Ammon's horn (tissue), 1 donor: Measurements from ENCODE around the gene JTB.
"Not testable (repeated sequence)": the region's sequence is repeated elsewhere in the genome, so short reads cannot be mapped to it uniquely, and the experiment has no call there.

Source experiments
- DNase-seq: peaks from one replicate; pipeline ENCODE4 v3.0.0-alpha.2; 2016; ENCODE audit warnings: low spot score

JTB gene

GRCh38 chr1:153977250-153978240 lies at the start of gene JTB:
JTB (minus strand) TSS chr1:153977674; CDS start chr1:153977252, 422 bp downstream.
- DNase-seq = peak; percentile 93

GRCh38 chr1:154019940-154020339 lies 42.5 kb upstream of the JTB start:
- no peak for DNase-seq

- DNase-seq = no peak
These were observed 41.8 kb upstream of the JTB start for GRCh38 chr1:154019269-154019668.

GRCh38 chr1:154014154-154014907 lies 36.9 kb upstream of the JTB start:
- DNase-seq = no peak

- not testable (repeated sequence) for DNase-seq
These were observed 35.1 kb upstream of the JTB start for GRCh38 chr1:154012543-154012942.

GRCh38 chr1:154012129-154012528 lies 34.7 kb upstream of the JTB start:
- no peak for DNase-seq

GRCh38 chr1:154006136-154006535 lies 28.7 kb upstream of the JTB start:
- DNase-seq = no peak

GRCh38 chr1:154000420-154000819 lies 22.9 kb upstream of the JTB start:
- no peak for DNase-seq

- DNase-seq = not testable (repeated sequence)
These were observed 19.4 kb upstream of the JTB start for GRCh38 chr1:153996882-153997281.

- no peak for DNase-seq
These were observed 18.2 kb upstream of the JTB start for GRCh38 chr1:153995640-153996039.

- DNase-seq = no peak
These were observed 17.7 kb upstream of the JTB start for GRCh38 chr1:153995202-153995601.

GRCh38 chr1:153991806-153992205 lies 14.3 kb upstream of the JTB start:
- DNase-seq = no peak

- DNase-seq = no peak
These were observed 13.7 kb upstream of the JTB start for GRCh38 chr1:153991151-153991630.

GRCh38 chr1:153990468-153991150 lies 13.1 kb upstream of the JTB start, which contains the start of gene RPS27:
RPS27 (plus strand) TSS chr1:153990762; CDS start chr1:153990797, 35 bp downstream.
- peak; percentile 99 for DNase-seq

GRCh38 chr1:153987621-153988020 lies 10.1 kb upstream of the JTB start:
- no peak for DNase-seq

- peak; percentile 79 for DNase-seq
These were observed 8.7 kb upstream of the JTB start, which contains the start of gene RAB13 for GRCh38 chr1:153985941-153986761. RAB13 (minus strand) TSS chr1:153986339; CDS start chr1:153986236, 103 bp downstream.

GRCh38 chr1:153985341-153985912 lies 8.0 kb upstream of the JTB start:
- DNase-seq = no peak

GRCh38 chr1:153984123-153984894 lies 6.8 kb upstream of the JTB start:
- DNase-seq = no peak

- DNase-seq = not testable (repeated sequence)
These were observed 4.3 kb upstream of the JTB start for GRCh38 chr1:153981735-153982134.

- DNase-seq = not testable (repeated sequence)
These were observed 1.6 kb upstream of the JTB start for GRCh38 chr1:153979091-153979490.
